CD4-positive, alpha-beta T cell treated with Interleukin-15 for 4 hours (primary cell): Measurements from ENCODE around the gene E4F1.

ENCODE experiments used
- DNase-seq: peaks from one replicate; pipeline ENCODE4 v3.0.0-alpha.2; 2020; ENCODE audit warnings: low spot score

Gene E4F1

DNA sequence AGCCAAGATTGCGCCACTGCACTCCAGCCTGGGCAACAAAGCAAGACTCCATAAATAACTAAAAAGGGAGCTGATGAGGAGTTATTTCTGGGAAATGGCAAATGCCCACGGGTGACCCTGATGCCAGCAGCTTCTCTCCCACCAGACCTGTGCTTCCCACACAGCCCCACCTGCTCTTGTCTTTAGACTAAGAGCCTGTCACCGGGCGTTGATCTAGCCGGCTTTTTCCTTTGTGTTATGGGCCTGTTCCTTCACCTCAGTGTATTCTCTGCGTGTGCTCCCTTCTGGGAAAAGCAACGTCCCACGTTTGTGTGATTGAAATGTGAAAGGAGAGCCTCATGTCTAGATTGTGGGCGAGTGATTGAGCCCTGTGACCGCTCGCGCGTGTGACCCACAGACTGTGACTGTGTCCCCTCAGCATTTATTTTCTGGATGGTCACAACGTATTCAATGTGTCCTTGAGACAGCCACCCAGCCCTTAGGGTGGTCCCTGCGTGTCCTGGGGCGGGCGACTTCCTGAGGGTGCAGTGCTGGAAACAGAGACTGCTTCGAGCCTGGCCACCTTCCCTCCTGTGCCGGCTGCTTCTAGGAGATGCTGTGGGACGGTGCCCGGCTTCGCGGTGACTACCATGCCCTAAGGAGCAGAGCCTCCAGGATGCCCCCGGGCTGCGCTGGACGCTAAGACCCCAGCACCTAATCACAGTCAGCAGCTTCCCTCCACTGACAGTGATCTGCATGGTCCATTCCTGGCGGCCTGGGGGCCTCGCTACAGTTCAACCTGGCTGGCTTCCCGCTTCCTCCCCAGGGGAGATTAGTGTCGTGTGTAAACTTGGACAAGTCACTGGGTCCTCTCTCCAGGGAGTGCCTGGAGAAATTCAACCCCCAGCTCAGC, 52.3 kb downstream of the E4F1 start:
- no peak for DNase-seq

DNA sequence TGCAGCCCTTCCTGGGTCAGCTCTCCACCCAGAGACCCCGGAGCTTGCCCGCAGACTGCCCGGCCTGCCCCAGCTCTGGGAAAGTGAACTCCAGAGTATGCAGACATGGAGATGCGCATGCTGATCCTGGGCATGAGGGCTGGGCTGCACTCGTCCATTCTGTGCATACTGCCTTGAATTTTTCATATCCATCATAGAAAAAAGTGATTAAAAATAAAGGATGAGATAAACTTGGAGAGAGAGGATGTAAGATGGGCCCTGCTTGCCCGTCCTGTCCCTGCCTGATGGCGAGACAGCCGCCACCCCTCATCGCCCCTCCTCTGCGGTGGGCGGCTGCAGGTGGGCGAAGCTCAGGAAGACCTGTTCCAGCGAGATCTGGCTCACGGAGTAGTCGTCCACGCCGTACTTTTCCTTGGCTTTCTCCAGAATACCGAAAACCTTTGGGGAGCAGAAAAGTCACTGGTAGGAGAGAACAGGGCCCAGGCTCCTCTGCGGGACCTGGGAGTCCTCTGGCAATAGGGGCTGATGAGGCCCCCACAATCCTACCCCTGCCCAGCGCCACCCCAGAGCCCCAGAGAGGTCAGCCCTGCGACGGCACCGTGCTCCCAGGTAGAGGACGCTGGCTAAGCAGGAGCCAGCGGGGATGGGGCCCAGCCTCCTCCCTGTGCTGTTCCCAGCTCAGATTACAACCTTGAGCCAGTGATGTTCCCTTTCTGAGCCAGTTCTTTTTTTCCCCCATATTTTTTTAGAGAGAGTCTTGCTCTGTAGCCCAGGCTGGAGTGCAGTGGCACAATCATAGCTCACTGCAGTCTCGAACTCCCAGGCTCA, 53.2 kb downstream of the E4F1 start:
- no peak for DNase-seq

DNA sequence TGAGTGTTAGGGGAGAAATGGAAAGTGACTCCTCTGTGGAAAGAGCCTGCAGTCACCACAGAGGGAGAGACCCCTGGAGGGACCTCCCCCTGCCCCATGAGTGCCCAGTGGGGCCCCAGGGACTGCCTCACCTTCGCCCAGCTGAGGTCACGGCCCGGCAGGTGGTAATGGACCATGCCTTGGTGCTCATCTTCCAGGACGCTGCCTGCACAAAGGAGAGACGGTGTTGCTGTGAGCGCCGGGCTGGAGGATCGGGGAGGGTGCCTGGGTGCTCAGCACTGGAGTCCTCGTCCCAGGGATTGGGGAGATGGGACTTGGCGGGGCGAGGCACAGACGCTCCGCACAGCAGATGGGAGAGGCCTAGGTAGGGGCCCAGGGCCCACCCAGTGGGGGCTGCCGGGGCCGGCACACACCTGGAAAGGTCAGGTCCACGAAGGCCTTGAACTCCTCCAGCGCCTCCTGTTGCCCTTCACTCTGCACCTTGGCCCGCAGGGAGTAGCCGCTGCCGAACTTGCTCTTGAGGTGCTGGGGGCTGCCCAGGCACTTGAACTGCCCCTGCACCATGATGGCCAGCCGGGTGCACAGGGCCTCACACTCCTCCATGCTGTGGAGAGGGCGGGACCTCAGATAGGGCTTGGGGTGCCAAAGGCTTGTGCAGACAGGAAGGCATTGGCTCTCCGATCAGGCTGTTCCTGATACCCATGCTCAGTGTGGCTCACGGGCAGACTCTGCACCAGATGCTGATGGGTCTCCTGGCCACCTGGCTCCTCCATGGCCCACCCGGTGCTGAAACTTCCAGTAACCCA, 54.3 kb downstream of the E4F1 start:
- DNase-seq, result no peak

DNA sequence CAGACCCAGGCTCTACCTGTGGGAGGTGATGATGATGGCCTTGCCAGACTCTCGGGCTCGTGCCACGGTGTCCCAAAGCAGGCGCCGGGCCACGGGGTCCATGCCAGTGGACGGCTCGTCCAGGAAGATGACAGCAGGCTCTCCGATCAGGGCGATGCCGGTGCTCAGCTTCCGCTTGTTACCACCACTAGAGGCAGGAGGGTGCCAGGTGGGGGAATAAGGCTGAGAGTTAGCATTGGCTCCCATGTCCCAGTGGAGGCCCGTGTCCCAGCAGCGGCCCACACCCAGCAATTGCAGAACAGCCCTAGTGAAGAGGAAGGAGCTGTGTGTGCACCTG, 54.8 kb downstream of the E4F1 start:
- DNase-seq, result no peak

DNA sequence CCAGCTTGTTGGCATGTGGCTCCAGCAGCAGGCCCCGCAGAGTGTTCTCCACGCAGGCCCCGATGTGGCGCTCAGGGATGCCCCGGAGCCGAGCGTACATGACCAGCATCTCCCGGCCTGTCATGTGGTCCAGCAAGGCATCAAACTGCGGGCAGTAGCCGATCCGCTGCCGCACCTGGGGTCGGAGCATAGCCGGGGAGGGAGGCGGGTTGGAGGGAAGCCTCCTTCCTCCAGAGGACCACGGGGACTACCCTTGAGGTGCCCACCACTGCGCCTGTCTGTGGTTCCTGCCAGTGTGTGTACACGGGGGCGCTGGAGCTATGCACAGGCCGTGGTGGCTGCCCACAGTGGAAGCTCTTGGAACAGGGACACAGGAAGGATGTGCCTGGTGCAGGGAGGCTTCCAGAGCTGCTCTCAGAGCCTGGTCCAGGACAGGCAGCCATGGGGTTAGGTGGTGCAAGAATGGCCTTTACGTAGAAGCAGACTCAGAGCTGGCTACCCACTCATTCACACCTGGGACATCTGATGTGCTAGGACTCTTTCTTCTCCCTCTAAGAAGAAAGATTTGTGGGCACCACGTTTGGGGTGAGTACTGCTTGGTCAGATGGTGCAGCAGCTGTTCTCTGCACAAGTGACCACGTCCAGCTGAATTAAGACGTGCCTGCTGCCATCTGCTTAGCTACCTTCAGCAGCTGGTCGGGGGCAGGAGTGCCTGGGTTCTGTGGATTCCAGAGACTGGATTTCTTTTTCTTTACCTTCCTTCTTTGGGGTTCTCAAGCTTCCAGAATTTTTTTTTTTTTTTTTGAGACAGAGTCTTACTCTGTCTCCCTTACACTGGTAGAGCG, 55.8 kb downstream of the E4F1 start:
- DNase-seq, result no peak

DNA sequence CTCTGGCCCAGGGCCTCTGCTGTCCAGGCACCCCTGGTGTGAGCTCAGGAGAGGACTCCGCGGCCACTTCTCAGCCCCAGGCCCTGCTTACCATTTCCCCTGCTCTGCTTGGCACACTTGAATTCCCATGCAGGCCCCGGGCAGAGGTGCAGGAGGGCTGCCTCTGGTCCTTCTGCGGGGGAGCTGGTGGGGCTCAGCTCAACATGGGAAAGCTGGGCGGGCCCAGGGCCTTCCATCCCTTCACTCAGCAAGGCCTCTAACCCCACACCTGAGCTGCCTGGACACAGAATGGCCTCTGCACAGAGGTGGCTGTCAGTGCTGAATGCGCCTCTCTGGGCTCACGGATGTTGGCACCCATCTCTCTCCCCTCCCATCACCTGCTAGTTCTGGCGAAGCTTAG, 57.1 kb downstream of the E4F1 start:
- DNase-seq, result no peak

DNA sequence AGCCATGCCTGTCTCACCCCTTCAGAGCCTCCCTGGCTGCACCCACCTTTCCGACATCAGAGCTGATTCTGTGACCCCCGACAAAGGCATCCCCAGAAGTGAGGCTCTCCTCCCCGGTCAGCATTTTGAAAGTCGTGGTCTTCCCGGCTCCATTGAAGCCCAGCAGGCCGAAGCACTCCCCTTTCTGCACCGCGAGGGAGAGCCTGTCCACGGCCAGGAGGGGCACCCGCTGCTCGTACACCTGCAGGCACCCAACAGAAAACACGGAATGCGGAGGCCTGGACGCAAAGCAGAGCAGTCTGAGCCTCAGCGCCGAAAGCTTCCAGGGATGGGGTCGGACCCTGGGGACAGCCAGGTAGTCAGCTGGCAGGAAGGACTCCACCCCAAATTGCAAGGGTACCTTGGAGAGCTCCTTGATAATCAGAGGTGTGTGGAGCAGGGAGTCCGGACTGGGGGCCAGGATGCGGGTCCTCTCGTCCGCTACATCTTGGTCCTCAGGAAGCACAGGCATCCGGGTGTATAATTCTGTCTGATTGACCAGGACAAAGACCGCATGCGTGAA, 57.7 kb downstream of the E4F1 start:
- no peak for DNase-seq

DNA sequence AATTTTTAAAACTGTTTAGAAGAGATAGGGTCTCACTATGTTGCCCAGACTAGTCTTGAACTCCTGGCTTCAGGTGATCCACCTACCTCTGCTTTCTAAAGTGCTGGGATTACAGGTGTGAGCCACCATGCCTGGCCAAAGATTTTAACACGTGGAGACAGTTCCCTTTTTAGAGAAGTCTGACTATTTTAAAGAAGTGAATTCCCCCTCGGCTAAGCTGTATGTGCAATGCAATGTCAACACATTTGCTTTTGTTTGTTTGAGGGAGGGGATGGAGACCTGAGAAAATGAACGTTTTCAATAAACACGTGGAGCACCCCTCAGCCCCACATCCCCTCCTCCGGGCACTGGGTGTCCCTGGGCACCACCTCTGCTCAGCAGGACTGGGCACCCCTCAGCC, 58.9 kb downstream of the E4F1 start:
- no peak for DNase-seq

DNA sequence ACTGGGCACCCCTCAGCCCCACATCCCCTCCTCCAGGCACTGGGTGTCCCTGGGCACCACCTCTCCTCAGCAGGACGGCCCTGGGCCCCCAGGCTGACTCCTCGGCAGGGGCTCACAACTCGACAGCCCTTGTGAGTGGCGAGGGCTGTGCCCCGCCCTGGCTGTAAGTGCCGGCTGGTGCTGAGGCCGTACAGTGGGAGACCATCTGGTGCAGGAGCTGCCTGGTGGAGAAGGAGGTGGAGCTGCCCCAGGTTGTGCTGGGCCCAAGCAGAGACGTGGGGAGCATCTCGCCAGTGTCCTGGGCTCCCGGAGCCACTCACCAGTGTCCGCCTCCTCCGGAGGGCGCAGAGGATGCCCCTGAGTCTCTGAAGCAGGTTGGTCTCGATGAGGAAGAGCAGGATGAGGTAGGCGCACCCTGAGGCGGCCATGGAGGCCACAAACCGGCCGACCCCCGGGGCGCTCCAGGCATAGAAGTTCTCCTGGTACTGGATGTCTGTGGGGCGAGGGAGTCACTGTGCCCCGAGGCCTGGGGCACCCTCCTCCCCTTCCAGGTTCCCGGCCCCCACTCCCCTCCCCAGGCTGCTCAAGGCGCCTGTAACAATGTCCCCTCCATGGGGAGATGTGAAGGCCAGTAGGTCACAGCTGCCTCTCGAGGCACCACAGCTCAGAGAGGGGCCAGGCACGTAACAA, 59.6 kb downstream of the E4F1 start:
- DNase-seq, result no peak

DNA sequence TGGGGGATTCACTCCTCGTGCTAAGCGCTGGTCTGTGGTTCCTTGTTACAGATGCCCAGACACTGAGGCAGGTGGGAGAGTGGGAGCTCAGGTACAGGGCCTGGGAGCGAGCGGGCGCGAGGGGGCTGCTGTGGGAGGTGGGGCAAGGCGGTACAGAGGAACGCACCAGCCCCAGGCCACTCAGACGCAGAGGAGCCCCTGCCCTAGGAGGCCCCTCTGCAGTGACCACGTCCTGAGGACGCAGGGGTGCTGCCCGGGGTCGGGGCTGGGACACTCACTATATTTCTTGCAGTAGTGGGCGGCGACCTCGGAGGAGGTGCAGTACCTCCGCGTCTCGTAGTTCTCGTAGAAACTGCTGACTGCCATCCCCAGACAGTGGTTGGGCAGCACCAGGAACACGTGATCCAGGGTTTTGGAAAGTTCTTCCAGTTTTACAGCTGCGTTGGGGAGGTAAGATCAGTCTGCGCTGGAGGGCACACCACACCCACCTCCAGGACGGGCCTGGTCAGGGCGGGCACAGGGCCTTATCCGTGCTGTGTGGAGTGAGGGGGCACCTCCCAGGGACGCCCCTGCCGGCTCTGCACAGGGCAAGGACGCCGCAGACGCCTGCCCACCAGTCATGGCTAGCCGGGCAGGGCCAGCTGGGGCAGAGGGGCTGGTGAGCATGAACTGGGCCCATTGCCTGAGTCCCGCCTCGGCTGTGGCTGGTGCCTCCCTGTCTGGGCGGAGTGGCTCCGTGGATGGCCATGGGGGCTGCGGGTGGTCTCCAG, 60.8 kb downstream of the E4F1 start:
- no peak for DNase-seq

DNA sequence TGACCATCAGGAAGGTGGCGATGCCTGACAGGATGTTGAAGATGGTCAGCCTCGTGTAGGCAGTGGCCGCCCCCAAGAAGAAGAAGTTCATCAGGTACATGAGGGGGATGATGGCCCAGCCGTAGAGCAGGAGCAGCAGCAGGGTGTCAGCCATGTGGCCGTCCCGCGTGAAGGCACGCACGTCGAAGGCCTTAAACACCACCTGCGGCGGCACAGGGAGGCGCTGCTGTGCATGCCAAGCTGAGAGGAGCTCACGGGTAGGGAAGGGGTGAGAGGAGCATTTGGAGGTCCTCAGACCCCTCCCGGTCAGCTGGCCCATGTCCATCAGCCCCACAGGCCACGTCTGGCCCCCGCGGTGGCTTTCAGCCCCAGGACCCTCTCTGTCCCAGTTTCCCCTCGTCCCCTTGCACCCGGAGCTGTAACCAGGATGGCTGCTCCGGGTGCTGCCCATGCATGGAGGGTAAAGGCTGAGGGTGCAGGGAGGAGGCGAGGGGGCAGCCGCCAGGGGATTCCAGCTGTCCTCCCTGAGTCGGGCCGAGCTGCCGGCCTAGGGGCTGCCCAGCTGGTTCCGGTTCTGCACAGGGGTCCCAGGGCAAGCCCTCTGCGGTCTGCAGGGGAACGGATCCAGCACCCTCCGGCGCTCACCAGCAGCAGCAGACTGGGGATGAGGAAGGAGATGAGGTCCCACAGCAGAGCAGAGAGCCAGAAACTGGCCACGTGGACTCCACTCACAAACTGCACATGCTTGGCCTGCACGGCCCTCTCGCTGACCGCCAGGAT, 61.6 kb downstream of the E4F1 start:
- DNase-seq, result no peak
